ENCODE measurements around the gene CCDC80. TPM values are rescaled to one million over a fixed set of nuclear protein-coding genes. Genes with fewer than 3 reads are reported as not detected.

Gene CCDC80
- total RNA-seq, 1 donor from 2014 or later = not detected

GRCh38 chr3:112610121-112610520 lies 30.8 kb downstream of the CCDC80 start:
- DNase-seq = no peak
- no peak overlapping the region for H3K4me3 Mint-ChIP-seq
- ChIA-PET CTCF (no interaction called here), POLR2A (no interaction called here)
- no peaks in the 10 kb centered on the region for H3K4me1 Mint-ChIP-seq
- ATAC-seq (ENCODE audit: low read depth) = no peak
- no peak overlapping the region for H3K27ac Mint-ChIP-seq
- H3K9me3 Mint-ChIP-seq = no peaks in the 10 kb centered on the region
- H3K36me3 Mint-ChIP-seq (ENCODE audit: low read depth) = no peaks in the 10 kb centered on the region
- peaks cover 5% of the 10 kb centered on the region for H3K27me3 Mint-ChIP-seq
- TF ChIP-seq CTCF (IDR thresholded peaks at IDR 0.05) = no peak
- intact Hi-C loops (cut with micrococcal nuclease) = no loop called here

GRCh38 chr3:112607863-112608262 lies 33.1 kb downstream of the CCDC80 start:
- ChIA-PET POLR2A (no interaction called here), CTCF (interaction anchor here (1.2 kb wide), 1 partner anchor 41 kb away, joined by 3 read pairs; no protein-coding TSS in a partner anchor)
- ATAC-seq (ENCODE audit: low read depth) = no peak
- intact Hi-C loops (cut with micrococcal nuclease) = no loop called here
- no peak for TF ChIP-seq CTCF (IDR thresholded peaks at IDR 0.05)
- no peaks in the 10 kb centered on the region for H3K9me3 Mint-ChIP-seq
- no peak for DNase-seq
- no peaks in the 10 kb centered on the region for H3K36me3 Mint-ChIP-seq (ENCODE audit: low read depth)
- H3K27me3 Mint-ChIP-seq = peaks cover 2% of the 10 kb centered on the region
- no peak overlapping the region for H3K4me3 Mint-ChIP-seq
- H3K4me1 Mint-ChIP-seq = no peaks in the 10 kb centered on the region
- H3K27ac Mint-ChIP-seq = no peak overlapping the region

- ChIA-PET CTCF (no interaction called here), POLR2A (interaction anchor here (0.7 kb wide), 1 partner anchor 16 kb away, joined by 4 read pairs; no protein-coding TSS in a partner anchor)
- peaks cover 2% of the 10 kb centered on the region for H3K27me3 Mint-ChIP-seq
- no peak for DNase-seq
- ATAC-seq (ENCODE audit: low read depth) = no peak
- no peak overlapping the region for H3K27ac Mint-ChIP-seq
- H3K4me3 Mint-ChIP-seq = no peak overlapping the region
- no peak for TF ChIP-seq CTCF (IDR thresholded peaks at IDR 0.05)
- intact Hi-C loops (cut with micrococcal nuclease) = no loop called here
- H3K36me3 Mint-ChIP-seq (ENCODE audit: low read depth) = no peaks in the 10 kb centered on the region
- H3K4me1 Mint-ChIP-seq = peaks cover 7% of the 10 kb centered on the region
- H3K9me3 Mint-ChIP-seq = no peaks in the 10 kb centered on the region
These were observed 34.8 kb downstream of the CCDC80 start for GRCh38 chr3:112606098-112606497.

- CTCF ChIA-PET = no interaction called here
- Mint-ChIP-seq H3K4me3 (no peak overlapping the region), H3K36me3 (ENCODE audit: low read depth) (no peaks in the 10 kb centered on the region), H3K27me3 (peaks cover 2% of the 10 kb centered on the region), H3K9me3 (no peaks in the 10 kb centered on the region), H3K4me1 (peaks cover 7% of the 10 kb centered on the region), H3K27ac (no peak overlapping the region)
- no peak for ATAC-seq (ENCODE audit: low read depth)
- intact Hi-C loops (cut with micrococcal nuclease) = no loop called here
- no peak for DNase-seq
- no peak for TF ChIP-seq CTCF (IDR thresholded peaks at IDR 0.05)
- POLR2A ChIA-PET = no interaction called here
These were observed 35.7 kb downstream of the CCDC80 start for GRCh38 chr3:112605285-112605684.

GRCh38 chr3:112604536-112604935 lies 36.4 kb downstream of the CCDC80 start:
- H3K4me1 Mint-ChIP-seq = peaks cover 7% of the 10 kb centered on the region
- H3K9me3 Mint-ChIP-seq = no peaks in the 10 kb centered on the region
- TF ChIP-seq CTCF (IDR thresholded peaks at IDR 0.05) = no peak
- no peak for DNase-seq
- no peak overlapping the region for H3K27ac Mint-ChIP-seq
- intact Hi-C loops (cut with micrococcal nuclease) = no loop called here
- H3K36me3 Mint-ChIP-seq (ENCODE audit: low read depth) = no peaks in the 10 kb centered on the region
- ChIA-PET POLR2A (no interaction called here), CTCF (no interaction called here)
- no peak overlapping the region for H3K4me3 Mint-ChIP-seq
- peaks cover 2% of the 10 kb centered on the region for H3K27me3 Mint-ChIP-seq
- no peak for ATAC-seq (ENCODE audit: low read depth)
